Measurements from ENCODE around the gene OGFOD2.

OGFOD2 gene

DNA sequence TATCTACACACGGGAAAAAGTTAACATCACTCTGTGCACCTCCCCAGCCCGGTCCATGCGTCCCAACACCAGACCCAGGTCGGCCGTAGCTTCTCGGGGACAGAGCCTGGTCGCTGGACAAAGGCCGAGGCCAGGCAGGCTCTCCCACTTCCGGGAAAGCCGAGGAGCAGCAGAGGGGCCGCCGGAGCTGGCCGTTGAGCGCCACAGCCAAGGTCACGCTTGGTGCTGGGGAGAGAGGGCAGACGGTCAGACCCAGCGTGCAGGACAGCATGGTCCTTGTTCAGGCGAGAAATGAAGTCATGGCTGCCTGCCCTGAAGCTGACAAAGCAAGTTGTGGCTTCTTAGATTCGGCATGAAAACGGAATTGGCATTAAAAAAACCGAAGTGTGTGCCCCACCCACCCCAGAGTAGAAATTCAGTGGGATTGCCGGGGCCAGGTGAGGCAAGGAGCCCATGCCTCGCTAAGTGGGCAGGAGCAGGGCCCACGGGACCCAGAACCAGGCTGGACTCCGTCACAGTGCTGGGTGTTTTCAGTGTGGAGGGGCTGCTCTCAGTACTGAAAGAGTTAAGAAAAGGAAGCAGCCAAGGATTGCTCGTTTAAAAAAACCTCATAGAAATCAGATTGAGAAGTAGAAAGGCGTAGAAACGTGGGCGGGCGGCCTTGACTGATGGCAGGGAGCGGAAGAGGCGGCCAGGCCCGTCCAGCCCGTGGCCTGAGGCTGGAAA lies 9.7 kb downstream of the OGFOD2 start:
- TF ChIP-seq POLR2A (IDR thresholded peaks at IDR 0.05; ENCODE audit: low read length): no peak
- TF ChIP-seq GATA1 (IDR thresholded peaks at IDR 0.05; ENCODE audit: low read depth, low read length): no peak
- no peak for DNase-seq

DNA sequence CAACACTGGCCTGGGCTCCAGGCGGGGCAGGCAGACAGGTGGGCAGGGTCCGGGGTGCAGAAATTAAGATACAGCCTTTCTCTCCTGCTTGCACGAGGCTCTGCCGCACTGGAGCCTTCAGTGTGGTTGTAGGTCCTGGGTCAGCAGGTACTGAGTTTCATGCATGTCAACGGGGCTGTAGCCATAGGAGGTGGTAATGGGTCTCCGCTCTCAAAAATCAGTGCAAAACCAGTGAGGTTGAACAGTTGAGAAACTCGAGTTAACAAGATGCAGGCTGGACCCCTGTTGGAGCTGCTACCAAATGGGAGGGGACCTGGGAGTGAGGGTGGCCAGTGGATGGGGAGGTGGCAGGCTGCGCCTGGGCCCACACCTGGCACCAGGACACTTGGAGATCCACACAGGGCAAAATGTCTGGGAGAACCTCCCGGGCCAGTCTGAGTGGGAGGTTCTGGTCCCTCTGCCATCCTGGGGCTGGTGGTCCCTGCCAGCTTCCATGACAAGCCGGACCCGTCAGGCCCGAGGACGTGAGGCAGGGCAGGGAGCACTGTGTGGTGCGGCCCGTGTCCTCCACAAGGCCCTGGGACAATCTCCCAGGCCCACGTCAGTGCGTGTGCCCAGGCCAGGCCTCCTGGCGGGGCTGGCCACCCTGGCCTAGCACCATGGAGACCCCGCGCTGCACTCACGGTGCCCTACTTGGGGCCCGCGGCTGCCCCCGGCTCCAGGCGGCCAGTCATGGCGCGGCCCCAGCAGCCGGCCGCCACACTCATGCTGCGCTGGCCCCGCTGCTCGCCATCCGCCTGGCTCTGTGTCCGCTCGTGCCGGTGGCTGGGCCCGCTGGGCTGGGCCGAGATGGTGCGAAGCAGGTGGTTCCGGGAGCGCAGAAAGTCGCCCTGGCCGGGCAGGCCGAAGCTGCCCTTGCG lies 10.6 kb downstream of the OGFOD2 start:
- DNase-seq: no peak
- TF ChIP-seq POLR2A (IDR thresholded peaks at IDR 0.05; ENCODE audit: low read length) (no peak), GATA1 (IDR thresholded peaks at IDR 0.05; ENCODE audit: low read depth, low read length) (no peak)

DNA sequence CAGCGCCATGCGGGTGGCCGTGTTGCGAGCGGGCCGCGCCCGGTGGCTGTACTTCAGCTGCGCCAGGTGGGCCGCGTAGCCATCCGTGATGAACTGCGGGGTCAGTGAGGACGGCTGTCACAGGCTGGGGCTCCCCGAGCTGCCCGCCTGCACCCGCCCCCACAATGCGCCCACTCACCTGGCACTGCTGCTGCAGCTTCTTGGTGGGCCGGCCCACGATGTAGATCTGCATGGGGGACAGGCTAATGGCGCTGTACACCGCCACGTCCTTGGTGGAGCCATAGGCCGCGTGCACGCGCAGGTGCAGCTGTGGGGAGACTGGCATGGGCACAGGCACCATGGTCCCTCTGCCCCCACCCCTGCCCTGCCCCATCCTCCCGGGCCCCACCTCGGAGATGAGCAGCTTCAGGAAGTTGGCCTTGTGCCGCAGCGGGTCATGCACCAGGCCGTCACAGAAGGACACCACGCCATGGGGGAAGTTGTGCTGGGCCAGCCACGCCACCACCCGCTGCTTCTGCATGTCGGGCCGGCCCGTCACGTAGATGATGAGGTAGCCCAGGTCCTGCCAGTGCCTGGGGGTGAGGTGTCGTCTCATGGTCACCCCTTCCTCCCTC lies 11.3 kb downstream of the OGFOD2 start:
- TF ChIP-seq POLR2A (IDR thresholded peaks at IDR 0.05; ENCODE audit: low read length) (no peak), GATA1 (IDR thresholded peaks at IDR 0.05; ENCODE audit: low read depth, low read length) (no peak)
- no peak for DNase-seq

DNA sequence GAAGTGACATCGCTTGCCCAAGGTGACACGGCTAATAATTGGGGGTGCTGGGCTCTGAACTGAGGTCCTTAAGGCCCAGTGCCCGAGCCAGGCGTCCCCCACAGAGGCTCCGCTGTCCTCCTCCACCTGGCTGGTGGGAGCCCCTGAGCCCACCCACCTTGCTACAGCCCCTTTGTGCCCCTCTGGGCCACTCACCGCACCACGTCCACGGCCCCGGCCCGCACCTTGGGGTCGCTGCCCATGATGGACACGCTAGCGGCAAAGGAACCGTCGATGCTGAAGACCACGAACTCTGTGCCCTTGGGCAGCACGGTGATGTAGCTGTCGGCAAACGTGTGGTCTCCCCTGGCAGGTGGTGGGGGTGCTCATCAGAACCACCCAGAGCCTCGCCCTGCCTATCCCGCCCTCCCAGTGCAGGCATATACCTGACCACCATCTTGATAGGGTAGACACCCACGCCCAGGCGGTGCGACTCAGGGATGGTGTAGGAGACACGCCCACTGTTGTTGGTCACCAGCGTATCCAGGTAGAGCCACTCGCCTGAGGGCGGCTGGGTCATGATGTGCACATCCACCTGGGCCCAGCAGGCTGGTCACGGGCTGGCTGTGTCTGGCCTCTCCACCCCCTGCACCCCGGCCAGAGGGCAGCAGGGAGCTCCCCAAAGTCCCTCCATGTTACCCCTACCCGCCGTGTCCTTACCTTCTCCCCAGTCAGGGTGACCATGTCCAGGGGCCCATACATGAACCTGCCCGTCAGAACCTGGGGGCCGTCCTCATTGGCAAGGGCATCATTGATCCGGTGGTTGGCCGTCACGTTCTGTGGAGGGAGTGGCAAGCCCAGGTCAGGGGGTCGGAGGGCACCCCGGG lies 12.3 kb downstream of the OGFOD2 start:
- TF ChIP-seq GATA1 (IDR thresholded peaks at IDR 0.05; ENCODE audit: low read depth, low read length): no peak
- TF ChIP-seq POLR2A (IDR thresholded peaks at IDR 0.05; ENCODE audit: low read length): no peak

DNA sequence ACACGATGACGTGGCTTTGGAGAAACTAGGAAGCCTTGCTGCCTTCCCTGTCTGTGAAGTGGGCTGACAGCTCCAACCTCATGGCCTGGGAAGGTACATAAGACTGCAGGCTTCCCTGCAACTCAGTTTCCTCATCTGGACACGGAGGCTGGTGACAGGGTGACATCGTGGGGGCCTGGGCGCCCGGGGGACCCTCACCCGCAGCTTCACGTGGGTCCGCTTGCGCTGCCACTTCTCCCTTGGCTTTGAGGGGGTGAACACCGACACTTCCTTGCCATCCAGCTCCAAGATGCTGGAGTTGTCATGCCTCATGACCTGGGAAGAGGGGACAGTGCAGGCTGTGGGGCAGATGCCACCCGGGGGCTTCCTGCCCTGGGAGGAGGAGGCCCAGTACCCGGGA lies 13.0 kb downstream of the OGFOD2 start:
- TF ChIP-seq GATA1 (IDR thresholded peaks at IDR 0.05; ENCODE audit: low read depth, low read length) (no peak), POLR2A (IDR thresholded peaks at IDR 0.05; ENCODE audit: low read length) (no peak)
- no peak for DNase-seq

More for the DNA sequence above, 12.3 kb downstream of the OGFOD2 start:
- no peak for DNase-seq

DNA sequence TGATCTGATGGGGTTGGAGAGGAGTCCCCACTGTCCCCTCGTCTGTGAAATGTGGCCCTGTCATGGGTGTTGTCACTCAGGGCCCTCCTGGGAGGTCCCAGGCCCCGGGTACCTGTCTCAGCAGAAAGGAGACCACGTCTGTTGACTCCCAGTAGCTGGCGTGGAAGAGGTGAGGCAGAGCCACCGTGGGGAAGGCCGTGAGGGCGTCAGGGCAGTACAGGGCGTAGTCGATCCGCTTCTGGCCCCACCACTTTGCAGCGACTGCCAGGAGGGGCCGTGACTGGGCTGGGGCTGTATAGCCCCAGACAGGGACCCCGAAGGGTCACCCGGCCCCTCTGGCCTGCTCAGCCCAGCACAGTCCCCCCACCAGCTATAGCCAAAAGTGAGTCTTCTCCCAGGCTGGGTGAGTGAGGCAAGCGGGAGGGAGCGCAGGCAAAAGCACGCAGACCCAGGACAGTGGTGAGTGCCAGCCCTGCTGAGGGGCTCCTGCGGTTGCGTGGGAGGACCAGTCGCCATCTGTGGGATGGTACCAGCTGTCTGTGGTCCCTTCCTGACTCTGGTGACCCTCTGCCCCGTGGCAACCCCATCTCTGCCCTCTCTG lies 13.7 kb downstream of the OGFOD2 start:
- TF ChIP-seq POLR2A (IDR thresholded peaks at IDR 0.05; ENCODE audit: low read length): no peak
- no peak for TF ChIP-seq GATA1 (IDR thresholded peaks at IDR 0.05; ENCODE audit: low read depth, low read length)
- DNase-seq: no peak

DNA sequence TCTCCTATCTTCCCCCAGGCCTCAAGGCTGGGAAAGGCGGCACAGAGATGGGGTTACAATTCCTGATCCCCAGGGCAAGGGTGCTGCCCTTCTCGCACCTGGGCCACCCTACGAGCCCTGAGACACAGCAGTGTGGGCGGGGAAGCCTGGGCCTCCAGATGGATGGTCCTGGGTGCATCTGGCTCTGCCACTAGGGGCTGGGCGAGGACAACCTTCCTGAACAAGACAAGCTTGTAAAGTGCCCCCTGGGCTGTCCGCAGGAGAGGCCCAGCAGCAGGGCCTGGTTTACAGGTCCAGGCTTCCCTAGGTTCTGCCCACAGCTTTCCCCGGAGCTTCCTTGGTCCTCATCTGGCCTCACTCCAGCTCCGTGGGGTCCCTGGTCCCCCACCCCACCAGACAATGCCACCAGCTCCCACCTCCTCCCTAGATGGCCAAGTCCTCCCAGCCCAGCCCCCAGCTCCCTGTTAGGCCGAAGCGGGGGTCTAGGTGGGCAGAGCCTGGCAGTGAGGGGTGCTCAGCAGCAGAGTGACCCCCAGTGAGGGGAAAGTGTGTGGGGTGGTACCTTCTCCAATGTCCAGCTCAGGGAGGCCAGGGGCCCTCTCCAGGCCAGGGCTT lies 14.3 kb downstream of the OGFOD2 start:
- TF ChIP-seq POLR2A (IDR thresholded peaks at IDR 0.05; ENCODE audit: low read length): no peak
- TF ChIP-seq GATA1 (IDR thresholded peaks at IDR 0.05; ENCODE audit: low read depth, low read length): no peak
- no peak for DNase-seq

DNA sequence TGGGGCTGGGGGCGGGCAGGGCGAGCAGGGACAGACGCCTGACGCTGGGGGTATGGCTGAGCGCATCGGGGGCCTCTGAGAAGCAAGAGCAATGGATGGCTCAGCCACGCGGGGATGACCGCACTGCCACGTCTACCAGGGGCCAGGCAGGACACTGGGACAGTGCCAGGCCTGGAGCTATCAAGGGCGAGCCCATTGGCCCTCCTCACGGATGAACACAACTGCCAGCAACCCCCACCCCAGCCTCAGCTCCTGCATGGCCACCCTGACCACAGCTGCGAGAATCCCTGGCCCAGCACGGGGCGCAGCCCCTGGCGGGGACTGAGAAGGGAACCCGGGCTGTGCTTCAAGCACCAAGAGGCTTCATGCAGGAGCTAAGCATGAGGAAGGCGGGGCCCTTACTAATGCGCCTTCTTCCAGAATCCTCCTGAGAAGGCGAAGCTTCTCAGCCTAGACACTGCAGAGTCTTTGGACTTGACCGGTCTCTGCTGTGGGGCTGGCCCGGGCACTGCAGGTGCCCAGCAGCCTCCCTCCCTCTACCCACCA lies 14.9 kb downstream of the OGFOD2 start:
- TF ChIP-seq POLR2A (IDR thresholded peaks at IDR 0.05; ENCODE audit: low read length): no peak
- no peak for TF ChIP-seq GATA1 (IDR thresholded peaks at IDR 0.05; ENCODE audit: low read depth, low read length)
- no peak for DNase-seq

DNA sequence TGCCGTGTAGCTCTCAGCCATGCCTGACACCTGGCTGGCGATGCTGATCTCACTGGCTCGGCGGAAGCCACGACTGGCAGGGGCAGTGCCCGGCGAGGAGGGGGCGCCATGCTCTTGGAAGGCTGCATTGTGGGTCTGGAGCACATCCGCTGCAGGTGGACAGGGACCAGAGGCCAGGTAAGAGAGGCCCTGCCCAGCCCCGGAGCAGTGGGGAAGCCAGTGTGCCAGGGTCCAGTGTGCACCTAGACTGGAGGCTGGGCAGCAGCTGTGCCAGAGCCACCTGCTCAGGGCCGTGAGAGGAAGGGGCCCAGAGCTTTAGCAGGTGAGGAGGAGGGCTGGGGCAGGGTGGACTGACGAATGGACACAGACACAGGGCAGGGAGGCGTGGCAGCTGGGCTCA lies 15.5 kb downstream of the OGFOD2 start:
- TF ChIP-seq POLR2A (IDR thresholded peaks at IDR 0.05; ENCODE audit: low read length): no peak
- TF ChIP-seq GATA1 (IDR thresholded peaks at IDR 0.05; ENCODE audit: low read depth, low read length): no peak
- DNase-seq: no peak

DNA sequence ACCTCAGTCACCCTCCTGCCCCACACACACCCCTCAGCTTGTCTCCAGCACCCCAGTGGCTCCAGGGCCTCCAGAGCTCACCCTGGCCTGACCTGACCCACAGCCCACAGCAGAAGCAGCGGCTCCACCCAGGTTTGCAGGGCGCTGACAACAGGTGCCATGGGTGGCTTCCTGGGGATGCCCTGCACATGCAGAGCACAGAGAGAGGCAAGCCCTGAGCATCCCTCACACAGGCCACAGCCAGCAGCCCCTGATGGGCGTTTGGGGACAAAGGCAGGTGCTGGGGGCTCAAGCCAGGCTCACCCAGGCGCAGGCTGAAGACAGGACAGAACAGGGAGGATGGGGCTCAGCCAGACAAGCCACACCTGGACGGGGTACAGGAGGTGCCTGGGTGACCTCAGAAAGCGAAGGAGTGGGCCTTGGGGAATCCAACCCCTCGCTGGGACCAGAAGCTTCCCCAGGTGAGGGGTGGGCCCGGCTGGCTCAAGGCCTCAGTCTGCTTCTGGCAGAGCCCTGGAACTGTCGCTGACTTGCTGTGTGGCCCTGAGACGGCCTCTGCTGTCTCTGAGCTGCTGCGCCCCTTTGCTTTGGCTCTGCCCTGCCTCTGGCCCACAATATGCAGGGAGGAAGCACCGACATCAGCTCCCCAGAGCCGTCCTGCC lies 16.0 kb downstream of the OGFOD2 start:
- no peak for TF ChIP-seq GATA1 (IDR thresholded peaks at IDR 0.05; ENCODE audit: low read depth, low read length)
- no peak for TF ChIP-seq POLR2A (IDR thresholded peaks at IDR 0.05; ENCODE audit: low read length)
- DNase-seq: no peak

DNA sequence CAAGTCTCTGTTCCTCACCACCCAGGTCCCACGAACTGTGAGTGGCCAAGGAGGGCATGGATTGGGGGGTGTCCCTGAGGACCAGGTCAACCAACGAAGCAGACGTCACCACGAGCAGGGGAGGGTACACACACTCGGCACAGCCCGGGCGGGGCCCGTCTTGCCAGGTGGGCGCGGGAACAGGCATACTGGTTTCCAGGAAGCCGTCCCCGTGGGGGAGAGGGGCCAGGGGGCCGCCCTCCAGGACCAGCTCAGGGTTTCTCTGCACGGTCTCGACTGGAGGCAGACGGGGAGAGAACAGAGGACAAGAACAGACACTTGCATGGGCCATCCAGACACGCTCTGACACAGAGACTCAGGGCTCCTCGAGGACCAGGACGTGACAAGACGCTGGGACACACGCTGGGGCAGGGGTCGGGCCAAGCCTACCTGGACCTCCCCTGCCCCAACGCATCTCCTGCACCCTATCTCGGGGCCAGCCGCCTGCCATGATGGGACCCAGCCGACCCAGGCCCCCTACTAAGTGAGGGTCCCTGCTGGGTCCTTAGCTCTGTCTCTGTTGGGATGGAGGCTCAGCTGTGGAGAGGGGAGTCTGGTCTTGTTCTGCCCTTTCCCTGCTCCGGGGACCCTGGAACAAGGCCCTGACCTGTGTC lies 16.7 kb downstream of the OGFOD2 start:
- TF ChIP-seq POLR2A (IDR thresholded peaks at IDR 0.05; ENCODE audit: low read length): no peak
- TF ChIP-seq GATA1 (IDR thresholded peaks at IDR 0.05; ENCODE audit: low read depth, low read length): no peak
- DNase-seq: no peak

All from erythroblast (primary cell).